Kidney (tissue), 14 donors: Measurements from ENCODE around the gene PTPA. TPM values are rescaled to one million over a fixed set of nuclear protein-coding genes. Genes with fewer than 3 reads are reported as not detected.
A peak's percentile ranks its signal among the peaks of the same experiment; 100 is the strongest.

Experiments
- DNase-seq, 5 donors: peaks; one replicate each; pipeline ENCODE4 v3.0.0-alpha.2; 2013 to 2020
- FAIRE-seq: peaks from 2 replicates; lab custom pipeline; 2012; peaks lifted over from hg19 to GRCh38; lab: Jason Lieb, UNC
- H3K27ac ChIP-seq, 2 donors: one replicate each; pipeline ENCODE4 v1.7.0; 2013; ENCODE audit warnings: low read depth in 2 of 2, low read length in 2 of 2, inconsistent platforms in 1 of 2
- H3K27me3 ChIP-seq: one replicate; pipeline ENCODE4 v1.7.1; 2013; ENCODE audit warnings: low read length, inconsistent platforms; ENCODE audit not compliant: control insufficient read depth, insufficient read depth
- H3K36me3 ChIP-seq, 3 donors: one replicate each; pipeline versions ENCODE4 v1.7.0 to v1.7.1; 2013; ENCODE audit warnings: low read length in 3 of 3, control low read depth in 1 of 3, inconsistent platforms in 1 of 3; ENCODE audit not compliant: insufficient read depth in 3 of 3, control insufficient read depth in 2 of 3
- H3K4me1 ChIP-seq, 3 donors: one replicate each; pipeline versions ENCODE4 v1.7.0 to v1.7.1; 2013; ENCODE audit warnings: low read length in 3 of 3, inconsistent platforms in 1 of 3, low read depth in 1 of 3; ENCODE audit not compliant: control insufficient read depth in 2 of 3, insufficient read depth in 2 of 3
- H3K4me3 ChIP-seq, 3 donors: one replicate each; pipeline versions ENCODE4 v1.7.0 to v1.8.1; 2013; ENCODE audit warnings: low read length in 3 of 3, control low read depth in 1 of 3, inconsistent platforms in 1 of 3
- H3K9ac ChIP-seq, 3 donors: one replicate each; pipeline versions ENCODE4 v1.7.0 to v1.7.1; 2013; ENCODE audit warnings: low read length in 3 of 3, control low read depth in 1 of 3, inconsistent platforms in 1 of 3
- H3K9me3 ChIP-seq, 3 donors: one replicate each; pipeline versions ENCODE4 v1.7.0 to v1.7.1; 2013; ENCODE audit warnings: low read length in 3 of 3, control low read depth in 1 of 3, inconsistent platforms in 1 of 3; ENCODE audit not compliant: control insufficient read depth in 2 of 3, insufficient read depth in 1 of 3
- intact Hi-C: fragments of 100-400 bp; cut with DNase I; formaldehyde crosslinking; loops from one replicate; pipeline ENCODE4 v1.11.1; 2022
- polyA plus RNA-seq: library from polyadenylated mRNA; stranded (reverse); fragments of 350-450 nt; fragmentation: Illumina TruSeq; extraction: RNeasy Lipid Tissue Mini Kit (QIAGEN cat#74804); gene quantifications from one replicate; pipeline ENCODE4 v1.2.3, GENCODE V29; 2014; ENCODE audit warnings: low read depth, low replicate concordance; ENCODE audit not compliant: insufficient read depth
- total RNA-seq: library from RNA; stranded (reverse); fragmentation: NEBNext Ultra II Directional; extraction: Animal tissue kit (Norgen Biotek cat#: 25700); gene quantifications from one replicate; pipeline ENCODE4 v1.2.1, GENCODE V29; 2021
- TF ChIP-seq, protein P1 (sequence below): IDR thresholded peaks from 3 replicates; pipeline ENCODE4 v1.5.1; 2012; ENCODE audit warnings: mild to moderate bottlenecking, moderate library complexity, borderline replicate concordance; ENCODE audit not compliant: insufficient read depth; ENCODE audit errors: extremely low read depth
- donor health status: control.
- donor health status: control.
- donor health status: control.
- donor health status: control.
- donor health status: control.
- donor health status: DM: yes; HTN: yes; CAD: no.
- donor health status: Normal renal cell carcinoma (clear cell type).

The PTPA gene
- total and polyA plus RNA-seq, 2 donors from 2014 or later, result 161 to 164 TPM

DNA sequence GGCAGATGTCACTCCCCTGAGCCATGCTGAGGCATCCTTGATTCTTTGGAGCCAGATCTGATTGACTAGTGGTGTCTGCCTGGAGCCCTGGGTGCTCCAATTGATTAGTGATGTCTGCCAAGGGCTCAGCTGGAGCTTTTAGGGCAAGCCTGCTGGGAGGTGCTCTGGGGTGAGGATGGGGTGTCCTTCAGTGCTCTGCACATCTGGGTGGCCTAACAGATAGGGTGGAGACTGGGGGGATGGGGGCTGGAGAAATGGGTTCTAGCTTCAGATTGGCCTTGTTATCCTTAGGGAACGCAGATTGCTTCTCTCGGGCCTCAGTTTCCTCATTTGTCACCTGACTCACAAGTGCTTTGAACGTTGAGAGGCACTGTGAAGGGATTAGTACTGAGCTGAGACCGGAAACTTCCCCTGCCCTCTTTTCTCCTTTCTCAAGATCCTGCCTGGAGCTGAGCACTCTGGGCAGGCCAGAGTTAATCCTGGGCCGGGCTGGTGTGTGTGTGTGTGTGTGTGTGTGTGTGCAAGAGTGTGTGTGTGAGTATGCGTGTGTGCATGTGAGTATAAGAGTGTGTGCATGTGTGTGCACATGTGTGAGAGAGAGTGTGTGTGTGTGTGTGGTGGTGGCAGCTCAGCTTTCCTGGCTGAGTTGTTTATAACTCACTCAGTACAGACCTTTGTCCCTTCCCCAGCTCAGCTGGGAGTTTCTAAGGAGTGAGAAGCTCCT, 72.4 kb downstream of the PTPA start:
- peak overlapping the region in 1 of 3 donors; percentile 37 for H3K4me3 ChIP-seq
- peak overlapping the region; percentile 13 to 57 for H3K27ac ChIP-seq
- H3K9ac ChIP-seq, result no peak overlapping the region
- H3K36me3 ChIP-seq, result no peaks in the 10 kb centered on the region
- H3K4me1 ChIP-seq, result peaks cover 3 to 22% (median 15%) of the 10 kb centered on the region in 3 donors
- FAIRE-seq, result no peak
- H3K9me3 ChIP-seq, result no peaks in the 10 kb centered on the region
- no peaks in the 10 kb centered on the region for H3K27me3 ChIP-seq
- TF ChIP-seq, protein P1, sequence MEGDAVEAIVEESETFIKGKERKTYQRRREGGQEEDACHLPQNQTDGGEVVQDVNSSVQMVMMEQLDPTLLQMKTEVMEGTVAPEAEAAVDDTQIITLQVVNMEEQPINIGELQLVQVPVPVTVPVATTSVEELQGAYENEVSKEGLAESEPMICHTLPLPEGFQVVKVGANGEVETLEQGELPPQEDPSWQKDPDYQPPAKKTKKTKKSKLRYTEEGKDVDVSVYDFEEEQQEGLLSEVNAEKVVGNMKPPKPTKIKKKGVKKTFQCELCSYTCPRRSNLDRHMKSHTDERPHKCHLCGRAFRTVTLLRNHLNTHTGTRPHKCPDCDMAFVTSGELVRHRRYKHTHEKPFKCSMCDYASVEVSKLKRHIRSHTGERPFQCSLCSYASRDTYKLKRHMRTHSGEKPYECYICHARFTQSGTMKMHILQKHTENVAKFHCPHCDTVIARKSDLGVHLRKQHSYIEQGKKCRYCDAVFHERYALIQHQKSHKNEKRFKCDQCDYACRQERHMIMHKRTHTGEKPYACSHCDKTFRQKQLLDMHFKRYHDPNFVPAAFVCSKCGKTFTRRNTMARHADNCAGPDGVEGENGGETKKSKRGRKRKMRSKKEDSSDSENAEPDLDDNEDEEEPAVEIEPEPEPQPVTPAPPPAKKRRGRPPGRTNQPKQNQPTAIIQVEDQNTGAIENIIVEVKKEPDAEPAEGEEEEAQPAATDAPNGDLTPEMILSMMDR, result no peak
- intact Hi-C loops, result loop anchor here (10.0 kb wide), 1 partner anchor 131 kb away; no protein-coding TSS in a partner anchor
- DNase-seq, result peak in 4 of 5 donors; percentile 64 to 86 (median 70)

- peaks cover 3 to 19% (median 15%) of the 10 kb centered on the region in 3 donors for H3K4me1 ChIP-seq
- no peaks in the 10 kb centered on the region for H3K36me3 ChIP-seq
- TF ChIP-seq, protein P1, result no peak
- peak overlapping the region in 1 of 3 donors; percentile 18 for H3K9ac ChIP-seq
- peak overlapping the region in 1 of 2 donors; percentile 27 for H3K27ac ChIP-seq
- no peaks in the 10 kb centered on the region for H3K9me3 ChIP-seq
- H3K4me3 ChIP-seq, result peak overlapping the region in 1 of 3 donors; percentile 16
- FAIRE-seq, result no peak
- intact Hi-C loops, result loop anchor here (10.0 kb wide), 1 partner anchor 131 kb away; no protein-coding TSS in a partner anchor
- DNase-seq, result no peak
- H3K27me3 ChIP-seq, result no peaks in the 10 kb centered on the region
Measured at GRCh38 chr9:129184219-129184524, 73.0 kb downstream of the PTPA start.

GRCh38 chr9:129184596-129185122, 73.4 kb downstream of the PTPA start:
- H3K27ac ChIP-seq, result peak overlapping the region in 1 of 2 donors; percentile 27
- no peaks in the 10 kb centered on the region for H3K9me3 ChIP-seq
- DNase-seq, result peak in 1 of 5 donors; percentile 58
- peaks cover 3 to 19% (median 15%) of the 10 kb centered on the region in 3 donors for H3K4me1 ChIP-seq
- peak overlapping the region in 1 of 3 donors; percentile 18 for H3K9ac ChIP-seq
- TF ChIP-seq, protein P1, result no peak
- H3K4me3 ChIP-seq, result peak overlapping the region in 1 of 3 donors; percentile 16
- intact Hi-C loops, result loop anchor here (10.0 kb wide), 1 partner anchor 130 kb away; no protein-coding TSS in a partner anchor
- no peaks in the 10 kb centered on the region for H3K27me3 ChIP-seq
- H3K36me3 ChIP-seq, result no peaks in the 10 kb centered on the region
- FAIRE-seq, result no peak
